ENCODE results near the gene NCAM2.

GRCh38 chr21:21076491-21076890 is 78.3 kb downstream of the NCAM2 start:
- TF ChIP-seq GATA2 (IDR thresholded peaks at IDR 0.05; ENCODE audit: low read depth, low read length) (no peak), GATA3 (IDR thresholded peaks at IDR 0.05; ENCODE audit: low read depth, low read length) (no peak)

All from SH-SY5Y (cell line).